ENCODE data around the gene SUMO3.

DNA sequence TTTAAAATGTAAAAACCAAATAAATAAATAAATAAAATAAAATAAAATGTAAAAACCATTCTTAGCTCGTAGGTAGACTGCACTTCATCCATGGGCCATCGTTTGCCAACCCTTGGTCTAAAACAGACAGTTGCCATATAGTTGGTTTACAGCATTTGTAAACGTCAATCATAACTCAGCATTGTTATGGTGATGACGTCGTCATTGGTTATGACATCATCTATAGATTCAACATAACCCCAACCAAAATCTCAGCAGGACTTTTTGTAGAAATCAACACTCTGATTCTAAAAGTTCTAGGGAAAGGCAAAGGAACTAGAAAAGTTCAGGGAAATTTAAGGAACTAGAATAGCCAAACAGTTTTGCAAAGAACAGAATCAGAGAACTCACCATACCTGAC lies 15.8 kb upstream of the SUMO3 start:
- TF ChIP-seq, protein P1, sequence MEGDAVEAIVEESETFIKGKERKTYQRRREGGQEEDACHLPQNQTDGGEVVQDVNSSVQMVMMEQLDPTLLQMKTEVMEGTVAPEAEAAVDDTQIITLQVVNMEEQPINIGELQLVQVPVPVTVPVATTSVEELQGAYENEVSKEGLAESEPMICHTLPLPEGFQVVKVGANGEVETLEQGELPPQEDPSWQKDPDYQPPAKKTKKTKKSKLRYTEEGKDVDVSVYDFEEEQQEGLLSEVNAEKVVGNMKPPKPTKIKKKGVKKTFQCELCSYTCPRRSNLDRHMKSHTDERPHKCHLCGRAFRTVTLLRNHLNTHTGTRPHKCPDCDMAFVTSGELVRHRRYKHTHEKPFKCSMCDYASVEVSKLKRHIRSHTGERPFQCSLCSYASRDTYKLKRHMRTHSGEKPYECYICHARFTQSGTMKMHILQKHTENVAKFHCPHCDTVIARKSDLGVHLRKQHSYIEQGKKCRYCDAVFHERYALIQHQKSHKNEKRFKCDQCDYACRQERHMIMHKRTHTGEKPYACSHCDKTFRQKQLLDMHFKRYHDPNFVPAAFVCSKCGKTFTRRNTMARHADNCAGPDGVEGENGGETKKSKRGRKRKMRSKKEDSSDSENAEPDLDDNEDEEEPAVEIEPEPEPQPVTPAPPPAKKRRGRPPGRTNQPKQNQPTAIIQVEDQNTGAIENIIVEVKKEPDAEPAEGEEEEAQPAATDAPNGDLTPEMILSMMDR (conservative IDR thresholded peaks at IDR 0.05; ENCODE audit: low read depth, low read length): no peak
- no peak for TF ChIP-seq POLR2A (IDR thresholded peaks at IDR 0.05; ENCODE audit: low read depth, low read length)
- no peak for TF ChIP-seq BHLHE40 (IDR thresholded peaks at IDR 0.05; ENCODE audit: low read depth, low read length)

Measured in IMR-90 (cell line).